Measurements from ENCODE around the gene ELMOD1.

ELMOD1 gene

GRCh38 chr11:107625685-107625989 lies 34.7 kb downstream of the ELMOD1 start:
- TF ChIP-seq ZNF335 (tag by site-specific recombination; conservative IDR thresholded peaks at IDR 0.05) (no peak), ZNF76 (tag by site-specific recombination; IDR thresholded peaks at IDR 0.05; ENCODE audit: borderline replicate concordance, low read depth) (no peak), ZSCAN16 (tag by site-specific recombination; IDR thresholded peaks at IDR 0.05) (no peak), ZNF426 (tag by site-specific recombination; IDR thresholded peaks at IDR 0.05) (no peak), ZNF692 (tag by site-specific recombination; IDR thresholded peaks at IDR 0.05) (no peak), ZNF175 (tag by site-specific recombination; IDR thresholded peaks at IDR 0.05) (no peak), ZFP69B (tag by site-specific recombination; IDR thresholded peaks at IDR 0.05) (no peak), ZFP3 (tag by site-specific recombination; IDR thresholded peaks at IDR 0.05; ENCODE audit: low read depth) (no peak), BCL11A (tag by site-specific recombination; IDR thresholded peaks at IDR 0.05; ENCODE audit: low read depth) (no peak), HOXD13 (CRISPR knock-in tag; IDR thresholded peaks at IDR 0.05; ENCODE audit: borderline replicate concordance) (no peak), ELK4 (IDR thresholded peaks at IDR 0.05; ENCODE audit: borderline replicate concordance, low read depth, low read length) (no peak), SP2 (tag by site-specific recombination; IDR thresholded peaks at IDR 0.05) (no peak), ZNF223 (tag by site-specific recombination; IDR thresholded peaks at IDR 0.05) (no peak)
- POLR2A ChIA-PET = no interaction called here
- Histone ChIP-seq H3K36me3 (ENCODE audit: control insufficient read depth in 2 of 2, insufficient read depth in 1 of 2, low read length in 2 of 2) (no peaks in the 10 kb centered on the region), H3K4me3 (ENCODE audit: low read depth, low read length) (no peak overlapping the region), H3K27ac (ENCODE audit: extremely low read depth, low read depth, low read length) (no peak overlapping the region), H3K9me3 (ENCODE audit: control insufficient read depth, insufficient read depth, low read depth, low read length) (no peaks in the 10 kb centered on the region), H3K4me1 (ENCODE audit: control insufficient read depth, insufficient read depth, low read length) (no peaks in the 10 kb centered on the region)
- CTCF ChIA-PET = interaction anchor here (1.1 kb wide), 1 partner anchor 49 kb away, joined by 3 read pairs; no protein-coding TSS in a partner anchor

DNA sequence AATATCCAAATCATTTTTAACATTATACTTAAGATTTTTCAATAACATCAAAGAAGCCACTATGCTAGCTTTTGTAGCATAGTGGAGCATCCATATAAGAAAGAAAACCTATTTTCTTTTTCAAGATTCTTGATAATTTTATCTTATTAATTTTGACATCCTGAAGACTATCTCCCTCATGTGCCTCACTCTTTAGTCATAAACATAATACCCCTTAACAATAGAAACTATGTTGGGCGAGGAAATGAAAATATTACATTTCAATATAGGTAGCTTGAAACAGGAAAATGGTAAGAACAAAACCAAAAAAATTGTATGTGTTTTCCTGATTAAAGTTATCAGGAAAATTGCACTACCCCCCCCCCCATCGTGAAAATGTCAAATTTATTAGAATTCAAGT lies 40.1 kb downstream of the ELMOD1 start:
- ChIA-PET POLR2A (no interaction called here), CTCF (interaction anchor here (0.6 to 1.2 kb wide), 4 partner anchors 21 to 1234 kb away, joined by 3 to 5 read pairs (median 4); no protein-coding TSS in a partner anchor)
- no peak overlapping the region for H3K27ac ChIP-seq (ENCODE audit: extremely low read depth, low read depth, low read length)
- no peaks in the 10 kb centered on the region for H3K4me1 ChIP-seq (ENCODE audit: control insufficient read depth, insufficient read depth, low read length)
- H3K9me3 ChIP-seq (ENCODE audit: control insufficient read depth, insufficient read depth, low read depth, low read length) = no peaks in the 10 kb centered on the region
- no peaks in the 10 kb centered on the region for H3K36me3 ChIP-seq (ENCODE audit: control insufficient read depth in 2 of 2, insufficient read depth in 1 of 2, low read length in 2 of 2)
- no peak for TF ChIP-seq ZNF350 (tag by site-specific recombination; IDR thresholded peaks at IDR 0.05)
- TF ChIP-seq ZNF792 (tag by site-specific recombination; IDR thresholded peaks at IDR 0.05) = no peak
- TF ChIP-seq ZNF624 (tag by site-specific recombination; IDR thresholded peaks at IDR 0.05) = no peak
- TF ChIP-seq ZNF654 (tag by site-specific recombination; IDR thresholded peaks at IDR 0.05; ENCODE audit: low read depth) = no peak
- no peak for TF ChIP-seq ZNF621 (tag by site-specific recombination; IDR thresholded peaks at IDR 0.05)
- TF ChIP-seq, protein P1, sequence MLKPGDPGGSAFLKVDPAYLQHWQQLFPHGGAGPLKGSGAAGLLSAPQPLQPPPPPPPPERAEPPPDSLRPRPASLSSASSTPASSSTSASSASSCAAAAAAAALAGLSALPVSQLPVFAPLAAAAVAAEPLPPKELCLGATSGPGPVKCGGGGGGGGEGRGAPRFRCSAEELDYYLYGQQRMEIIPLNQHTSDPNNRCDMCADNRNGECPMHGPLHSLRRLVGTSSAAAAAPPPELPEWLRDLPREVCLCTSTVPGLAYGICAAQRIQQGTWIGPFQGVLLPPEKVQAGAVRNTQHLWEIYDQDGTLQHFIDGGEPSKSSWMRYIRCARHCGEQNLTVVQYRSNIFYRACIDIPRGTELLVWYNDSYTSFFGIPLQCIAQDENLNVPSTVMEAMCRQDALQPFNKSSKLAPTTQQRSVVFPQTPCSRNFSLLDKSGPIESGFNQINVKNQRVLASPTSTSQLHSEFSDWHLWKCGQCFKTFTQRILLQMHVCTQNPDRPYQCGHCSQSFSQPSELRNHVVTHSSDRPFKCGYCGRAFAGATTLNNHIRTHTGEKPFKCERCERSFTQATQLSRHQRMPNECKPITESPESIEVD (tag by site-specific recombination; IDR thresholded peaks at IDR 0.05) = no peak
- H3K4me3 ChIP-seq (ENCODE audit: low read depth, low read length) = no peak overlapping the region

DNA sequence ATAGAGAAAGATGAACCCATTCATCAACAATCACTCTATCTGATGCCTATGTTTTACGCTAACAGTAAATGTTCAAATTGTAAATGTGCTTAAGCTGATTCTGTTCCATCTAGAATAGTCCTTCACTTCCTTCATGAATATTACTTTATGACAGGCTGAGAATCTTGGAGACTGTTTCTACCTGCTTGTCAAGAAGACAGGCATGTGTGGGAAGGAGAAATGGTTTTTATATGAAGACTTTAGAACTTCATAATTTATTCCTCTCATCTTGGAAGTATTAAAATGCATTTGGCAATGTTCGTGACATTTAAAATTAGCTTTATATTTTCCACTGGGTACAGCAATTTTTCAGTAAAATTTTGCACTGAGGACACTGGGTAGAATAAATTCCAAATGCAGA lies 41.0 kb downstream of the ELMOD1 start:
- Histone ChIP-seq H3K27ac (ENCODE audit: extremely low read depth, low read depth, low read length) (no peak overlapping the region), H3K36me3 (ENCODE audit: control insufficient read depth in 2 of 2, insufficient read depth in 1 of 2, low read length in 2 of 2) (no peaks in the 10 kb centered on the region), H3K4me3 (ENCODE audit: low read depth, low read length) (no peak overlapping the region), H3K9me3 (ENCODE audit: control insufficient read depth, insufficient read depth, low read depth, low read length) (no peaks in the 10 kb centered on the region), H3K4me1 (ENCODE audit: control insufficient read depth, insufficient read depth, low read length) (no peaks in the 10 kb centered on the region)
- TF ChIP-seq SP2 (tag by site-specific recombination; IDR thresholded peaks at IDR 0.05) = no peak
- TF ChIP-seq ZNF426 (tag by site-specific recombination; IDR thresholded peaks at IDR 0.05) = no peak
- TF ChIP-seq ZNF629 (tag by site-specific recombination; IDR thresholded peaks at IDR 0.05) = no peak
- ChIA-PET CTCF (interaction anchor here (1.1 kb wide), 1 partner anchor 20 kb away, joined by 5 read pairs; no protein-coding TSS in a partner anchor), POLR2A (no interaction called here)
